Endothelial cell of umbilical vein (primary cell): ENCODE measurements around the gene KRT23. TPM values are rescaled to one million over a fixed set of nuclear protein-coding genes. Genes with fewer than 3 reads are reported as not detected.

Source experiments
- BruUV-seq: library from RNA; stranded (reverse); fragments of 400-500 nt; replicated peaks from 2 replicates; lab custom pipeline; 2021; lab: Mats Ljungman, UMichigan
- CTCF ChIA-PET: fragments of 300-600, 350-600 bp; sonication (Branson Sonifier 250); formaldehyde crosslinking; loops from one replicate; lab custom pipeline; 2021; ENCODE audit warnings: antibody characterized with exemption, inconsistent platforms; lab: Charles Lee
- POLR2A ChIA-PET: fragments of 300-600, 350-600 bp; sonication (Branson Sonifier 250); formaldehyde crosslinking; loops from one replicate; lab custom pipeline; 2021; ENCODE audit warnings: antibody characterized with exemption, inconsistent platforms; lab: Charles Lee
- DNase-seq: peaks from one replicate; pipeline ENCODE4 v3.0.0-alpha.2; 2011; ENCODE audit warnings: low read depth, low spot score
- FAIRE-seq: peaks from 2 replicates; lab custom pipeline; 2011; peaks lifted over from hg19 to GRCh38; lab: Jason Lieb, UNC
- H2AFZ ChIP-seq: 2 replicates; pipeline ENCODE4 v1.6.0; 2012; ENCODE audit warnings: low read depth, low read length, control low read depth, inconsistent platforms
- H3K27ac ChIP-seq: 2 replicates; pipeline ENCODE4 v1.5.1; 2011; ENCODE audit warnings: low read depth, mild to moderate bottlenecking, control low read depth, low read length, moderate library complexity; ENCODE audit not compliant: insufficient read depth
- H3K27me3 ChIP-seq, 2 experiments: 2 replicates each; pipeline versions ENCODE4 v1.6.0 to v1.6.1; 2011; ENCODE audit warnings: low read length in 2 of 2, mixed read lengths in 1 of 2; ENCODE audit not compliant: control insufficient read depth in 2 of 2, insufficient read depth in 2 of 2
- H3K36me3 ChIP-seq, 2 experiments: 2 replicates in 1 of 2; 3 replicates in 1 of 2; pipeline ENCODE4 v1.5.1; 2011; ENCODE audit warnings: low read length in 2 of 2, mild to moderate bottlenecking in 1 of 2, moderate library complexity in 1 of 2; ENCODE audit not compliant: control insufficient read depth in 2 of 2, insufficient read depth in 2 of 2; ENCODE audit errors: extremely low read depth in 1 of 2
- H3K4me1 ChIP-seq: 3 replicates; pipeline ENCODE4 v1.5.1; 2011; ENCODE audit warnings: mild to moderate bottlenecking, low read length; ENCODE audit not compliant: control insufficient read depth, insufficient read depth; ENCODE audit errors: extremely low read depth
- H3K4me2 ChIP-seq: 2 replicates; pipeline ENCODE4 v1.6.1; 2011; ENCODE audit warnings: low read length, control low read depth, mixed read lengths; ENCODE audit not compliant: insufficient read depth
- H3K4me3 ChIP-seq, 3 experiments: fragments of 200-600 bp in 1 of 3; sonication (generic), shearing (Covaris generic) in 1 of 3; replicated peaks in 1 of 3; 2 replicates each; pipeline ENCODE4 v1.5.1; 2011 to 2016; ENCODE audit warnings: control low read depth in 3 of 3, low read length in 3 of 3, mild to moderate bottlenecking in 2 of 3, inconsistent platforms in 1 of 3, low read depth in 1 of 3, moderate library complexity in 1 of 3; ENCODE audit not compliant: insufficient read depth in 1 of 3
- H3K79me2 ChIP-seq: 2 replicates; pipeline ENCODE4 v1.6.0; 2012; ENCODE audit warnings: low read length, inconsistent platforms; ENCODE audit not compliant: control insufficient read depth, insufficient read depth
- H3K9ac ChIP-seq: replicated peaks from 2 replicates; pipeline ENCODE3; 2011; ENCODE audit warnings: low read length, control low read depth; ENCODE audit not compliant: insufficient read depth; ENCODE audit errors: extremely low read depth
- H3K9me1 ChIP-seq: replicated peaks from 3 replicates; pipeline ENCODE4 v1.6.0; 2011; ENCODE audit warnings: mild to moderate bottlenecking, low read length; ENCODE audit not compliant: control insufficient read depth, insufficient read depth; ENCODE audit errors: extremely low read depth
- H3K9me3 ChIP-seq: replicated peaks from 2 replicates; pipeline ENCODE4 v1.5.1; 2012; ENCODE audit warnings: low read length, inconsistent platforms; ENCODE audit not compliant: control insufficient read depth, insufficient read depth
- H4K20me1 ChIP-seq: replicated peaks from 2 replicates; pipeline ENCODE3; 2011; ENCODE audit warnings: mild to moderate bottlenecking, low read length; ENCODE audit not compliant: control insufficient read depth, insufficient read depth; ENCODE audit errors: extremely low read depth
- CTCF ChIP-seq, 2 donors: IDR thresholded peaks; 1 replicate in 1 of 2; 2 replicates in 1 of 2; pipeline ENCODE4 v1.5.1; 2011; ENCODE audit warnings: low read length in 2 of 2, mild to moderate bottlenecking in 2 of 2, moderate library complexity in 2 of 2, control low read depth in 1 of 2, inconsistent platforms in 1 of 2, low read depth in 1 of 2; ENCODE audit not compliant: insufficient read depth in 1 of 2; ENCODE audit errors: extremely low read depth in 1 of 2
- EZH2 ChIP-seq: IDR thresholded peaks from 2 replicates; pipeline ENCODE4 v1.6.1; 2012; ENCODE audit warnings: borderline replicate concordance, low read depth, mild to moderate bottlenecking, moderate library complexity, low read length, inconsistent platforms; ENCODE audit not compliant: severe bottlenecking
- FOS ChIP-seq: IDR thresholded peaks from 2 replicates; pipeline ENCODE4 v1.6.1; 2011; ENCODE audit warnings: mild to moderate bottlenecking, low read length, moderate library complexity, borderline replicate concordance; ENCODE audit not compliant: insufficient read depth
- GATA2 ChIP-seq: IDR thresholded peaks from 2 replicates; pipeline ENCODE4 v1.7.0; 2011; ENCODE audit warnings: low read depth, mild to moderate bottlenecking, moderate library complexity, mixed read lengths, low read length; ENCODE audit not compliant: insufficient read length, insufficient read depth
- JUN ChIP-seq: IDR thresholded peaks from 2 replicates; pipeline ENCODE4 v1.6.1; 2011; ENCODE audit warnings: borderline replicate concordance, low read depth; ENCODE audit not compliant: insufficient read length, insufficient read depth
- MAX ChIP-seq: IDR thresholded peaks from 2 replicates; pipeline ENCODE4 v1.6.1; 2011; ENCODE audit not compliant: insufficient read depth, insufficient read length
- MYC ChIP-seq: IDR thresholded peaks from one replicate; pipeline ENCODE4 v1.6.1; 2011; ENCODE audit warnings: mild to moderate bottlenecking, low read depth, low read length
- POLR2A ChIP-seq: IDR thresholded peaks from 2 replicates; pipeline ENCODE4 v1.6.1; 2012; ENCODE audit warnings: low read depth, mild to moderate bottlenecking, control low read depth, low read length
- POLR2AphosphoS5 ChIP-seq: IDR thresholded peaks from 2 replicates; pipeline ENCODE4 v1.6.1; 2012; ENCODE audit warnings: low read depth, mild to moderate bottlenecking, control low read depth, low read length, moderate library complexity; ENCODE audit not compliant: insufficient read depth
- dilution Hi-C: fragments of 300-500 bp; cut with MboI; formaldehyde crosslinking; loops from one replicate; pipeline ENCODE4 v1.15.0; 2019; ENCODE audit warnings: low sequenced_read_pairs; ENCODE audit not compliant: extremely low pct_ligation_motif_present
- intact Hi-C: fragments of 100-400 bp; cut with micrococcal nuclease; formaldehyde crosslinking; loops from one replicate; pipeline ENCODE4 v1.10.0; 2022
- polyA plus RNA-seq, 4 experiments: library from polyadenylated mRNA; depleted of rRNA in 3 of 4; stranded (reverse) in 3 of 4; unstranded in 1 of 4; fragments of >200 nt; gene quantifications; 2 replicates each; pipeline versions ENCODE4 v1.2.1 to v1.2.3, GENCODE V29; 2011 to 2012; ENCODE audit warnings: missing spikeins in 1 of 4
- total RNA-seq: library from RNA; stranded (reverse); gene quantifications from 2 replicates; pipeline ENCODE4 v1.2.3, GENCODE V29; 2021

The KRT23 gene
- total and polyA plus RNA-seq, 2 donors (not counting 3 experiments of a cell fraction or from before 2014, with no cell fraction given): not detected

GRCh38 chr17:40949418-40949817 is 12.0 kb upstream of the KRT23 start:
- no TSS peak for BruUV-seq
- intact Hi-C loops (no loop called here), dilution Hi-C loops (no loop called here)
- ChIA-PET POLR2A (no interaction called here), CTCF (interaction anchor here (1.3 kb wide), 1 partner anchor 9 kb away, joined by 3 read pairs; no protein-coding TSS in a partner anchor)
- no peak for TF ChIP-seq CTCF (IDR thresholded peaks at IDR 0.05; ENCODE audit: extremely low read depth in 1 of 2, insufficient read depth in 1 of 2, low read depth in 1 of 2, low read length in 2 of 2)
- DNase-seq (no peak), FAIRE-seq (no peak)
- H2AFZ ChIP-seq: no peak overlapping the region
- no peak overlapping the region for H3K27ac ChIP-seq
- H3K36me3 ChIP-seq: no peaks in the 10 kb centered on the region
- H3K9me1 ChIP-seq: no peaks in the 10 kb centered on the region
- H3K79me2 ChIP-seq: no peaks in the 10 kb centered on the region
- no peak overlapping the region for H3K9ac ChIP-seq
- no peaks in the 10 kb centered on the region for H3K4me1 ChIP-seq
- H3K9me3 ChIP-seq: no peaks in the 10 kb centered on the region
- no peak overlapping the region for H3K4me3 ChIP-seq
- H3K27me3 ChIP-seq: peaks cover 9 to 10% of the 10 kb centered on the region in 2 experiments
- no peaks in the 10 kb centered on the region for H4K20me1 ChIP-seq
- H3K4me2 ChIP-seq: no peak overlapping the region

GRCh38 chr17:40947929-40948328 is 10.5 kb upstream of the KRT23 start:
- no peak for FAIRE-seq
- H3K27ac ChIP-seq: no peak overlapping the region
- no peaks in the 10 kb centered on the region for H4K20me1 ChIP-seq
- H3K79me2 ChIP-seq: no peaks in the 10 kb centered on the region
- intact Hi-C loops (no loop called here), dilution Hi-C loops (no loop called here)
- H2AFZ ChIP-seq: no peak overlapping the region
- H3K9me1 ChIP-seq: no peaks in the 10 kb centered on the region
- H3K36me3 ChIP-seq: no peaks in the 10 kb centered on the region
- no TSS peak for BruUV-seq
- peaks cover 6 to 10% of the 10 kb centered on the region in 2 experiments for H3K27me3 ChIP-seq
- TF ChIP-seq FOS (no peak), CTCF (IDR thresholded peaks at IDR 0.05; ENCODE audit: extremely low read depth in 1 of 2, insufficient read depth in 1 of 2, low read depth in 1 of 2, low read length in 2 of 2) (no peak), MYC (no peak), GATA2 (no peak), EZH2 (no peak), POLR2AphosphoS5 (no peak), JUN (no peak), POLR2A (no peak), MAX (no peak)
- no peak for DNase-seq
- CTCF ChIA-PET: no interaction called here
- POLR2A ChIA-PET: no interaction called here
- H3K4me2 ChIP-seq: no peak overlapping the region
- H3K4me3 ChIP-seq: no peak overlapping the region
- H3K4me1 ChIP-seq: no peaks in the 10 kb centered on the region
- H3K9me3 ChIP-seq: no peaks in the 10 kb centered on the region
- no peak overlapping the region for H3K9ac ChIP-seq
